ENCODE data around the gene HTR2A.

- TF ChIP-seq, protein P1, sequence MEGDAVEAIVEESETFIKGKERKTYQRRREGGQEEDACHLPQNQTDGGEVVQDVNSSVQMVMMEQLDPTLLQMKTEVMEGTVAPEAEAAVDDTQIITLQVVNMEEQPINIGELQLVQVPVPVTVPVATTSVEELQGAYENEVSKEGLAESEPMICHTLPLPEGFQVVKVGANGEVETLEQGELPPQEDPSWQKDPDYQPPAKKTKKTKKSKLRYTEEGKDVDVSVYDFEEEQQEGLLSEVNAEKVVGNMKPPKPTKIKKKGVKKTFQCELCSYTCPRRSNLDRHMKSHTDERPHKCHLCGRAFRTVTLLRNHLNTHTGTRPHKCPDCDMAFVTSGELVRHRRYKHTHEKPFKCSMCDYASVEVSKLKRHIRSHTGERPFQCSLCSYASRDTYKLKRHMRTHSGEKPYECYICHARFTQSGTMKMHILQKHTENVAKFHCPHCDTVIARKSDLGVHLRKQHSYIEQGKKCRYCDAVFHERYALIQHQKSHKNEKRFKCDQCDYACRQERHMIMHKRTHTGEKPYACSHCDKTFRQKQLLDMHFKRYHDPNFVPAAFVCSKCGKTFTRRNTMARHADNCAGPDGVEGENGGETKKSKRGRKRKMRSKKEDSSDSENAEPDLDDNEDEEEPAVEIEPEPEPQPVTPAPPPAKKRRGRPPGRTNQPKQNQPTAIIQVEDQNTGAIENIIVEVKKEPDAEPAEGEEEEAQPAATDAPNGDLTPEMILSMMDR (optimal IDR thresholded peaks at IDR 0.05 in 1 of 3, IDR thresholded peaks at IDR 0.05 in 1 of 3, conservative IDR thresholded peaks at IDR 0.05 in 1 of 3; ENCODE audit: extremely low read depth in 1 of 3, insufficient read depth in 2 of 3, low read length in 3 of 3), result no peak
- no peak for TF ChIP-seq EZH2 (IDR thresholded peaks at IDR 0.05; ENCODE audit: low read length)
Measured at GRCh38 chr13:46895381-46895780, 1.5 kb downstream of the HTR2A start.
